HG03280 (cell line): ENCODE results near the gene CNOT3.
"Not testable (repeated sequence)": the region's sequence is repeated elsewhere in the genome, so short reads cannot be mapped to it uniquely, and the experiment has no call there.

ENCODE experiments used
- ATAC-seq: cut with Tn5 transposase; IDR thresholded peaks from one replicate; pipeline ENCODE4 v1.9.1; 2021; ENCODE audit warnings: mild to moderate bottlenecking, moderate library complexity; ENCODE audit not compliant: unreplicated experiment

Gene CNOT3

DNA sequence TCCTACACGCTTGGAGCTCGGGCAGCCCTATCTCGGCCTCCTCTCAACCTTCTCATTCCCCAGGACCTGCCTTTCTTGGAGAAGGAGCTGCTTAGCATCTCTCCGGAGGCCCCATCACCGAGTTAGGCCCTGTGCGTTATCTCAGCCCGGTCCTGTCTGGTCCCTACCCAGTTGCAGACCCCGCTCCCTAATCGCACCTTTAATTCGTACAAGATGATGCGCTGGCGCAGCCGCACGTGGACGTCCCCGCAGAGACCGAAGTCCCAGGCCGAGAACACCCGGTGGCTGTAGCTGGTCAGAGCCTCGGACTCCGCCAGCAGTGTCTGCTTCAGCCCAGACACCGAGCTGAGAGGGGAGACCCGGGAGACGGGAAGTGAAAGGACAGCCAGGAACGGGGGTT, 27.7 kb downstream of the CNOT3 start:
- ATAC-seq = no peak

DNA sequence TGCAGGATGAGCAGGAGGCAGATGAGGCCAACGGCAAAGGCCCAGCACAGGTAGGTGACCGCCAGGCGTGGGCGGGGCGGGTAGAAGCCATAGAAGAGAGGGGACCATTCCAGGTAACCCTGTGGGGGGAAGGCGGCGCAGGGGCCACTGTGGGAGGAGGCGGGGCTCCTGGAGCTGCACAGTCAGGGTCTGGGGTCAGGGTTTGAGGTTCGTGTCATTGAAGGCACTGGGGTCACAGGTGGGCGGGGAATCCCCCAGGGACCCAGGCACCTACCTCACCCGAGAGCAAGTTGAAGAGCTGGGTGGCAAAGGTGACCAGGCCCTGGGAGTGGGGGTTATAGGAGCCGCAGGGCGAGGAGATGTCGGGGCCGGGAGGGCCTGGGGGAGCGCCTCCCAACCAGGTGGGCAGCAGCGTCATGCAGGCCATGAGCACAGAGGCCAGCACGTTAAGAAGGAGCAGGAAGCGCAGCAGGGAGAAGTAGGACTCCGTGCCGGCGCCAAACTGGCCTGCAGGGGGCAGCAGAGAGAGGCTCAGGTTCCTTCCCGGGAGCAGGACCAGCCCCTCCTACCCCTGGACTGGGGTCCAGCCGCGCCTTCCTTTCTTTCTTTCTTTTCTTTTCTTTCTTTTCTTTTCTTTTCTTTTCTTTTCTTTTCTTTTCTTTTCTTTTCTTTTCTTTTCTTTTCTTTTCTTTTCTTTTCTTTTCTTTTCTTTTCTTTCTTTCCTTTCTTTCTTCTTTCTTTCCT, 30.8 kb downstream of the CNOT3 start:
- peak; percentile 48 for ATAC-seq

DNA sequence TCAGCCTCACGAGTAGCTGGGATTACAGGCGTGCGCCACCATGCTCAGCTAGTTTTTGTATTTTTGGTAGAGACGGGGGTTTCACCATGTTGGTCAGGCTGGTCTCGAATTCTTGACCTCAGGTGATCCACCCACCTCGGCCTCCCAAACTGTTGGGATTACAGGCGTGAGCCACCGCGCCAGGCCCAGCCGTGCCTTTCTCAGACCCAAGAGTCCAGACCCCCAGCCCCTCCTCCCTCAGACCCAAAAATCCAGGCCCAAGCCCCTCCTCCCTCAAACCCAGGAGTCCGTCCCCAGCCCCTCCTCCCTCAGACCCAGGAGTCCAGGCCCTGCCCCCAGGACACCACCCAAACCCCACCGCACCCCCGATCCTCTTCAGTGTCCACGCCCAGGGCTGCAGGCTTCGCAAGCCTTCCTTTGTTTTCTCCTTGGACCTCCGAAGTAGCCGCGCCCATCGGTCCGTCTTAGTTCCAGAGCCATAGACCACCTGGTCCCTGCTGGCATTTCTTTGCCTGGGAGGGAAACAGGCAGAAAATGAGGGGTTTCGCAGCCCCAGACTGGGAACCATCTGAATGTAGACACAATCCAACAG, 31.7 kb downstream of the CNOT3 start:
- ATAC-seq = no peak

DNA sequence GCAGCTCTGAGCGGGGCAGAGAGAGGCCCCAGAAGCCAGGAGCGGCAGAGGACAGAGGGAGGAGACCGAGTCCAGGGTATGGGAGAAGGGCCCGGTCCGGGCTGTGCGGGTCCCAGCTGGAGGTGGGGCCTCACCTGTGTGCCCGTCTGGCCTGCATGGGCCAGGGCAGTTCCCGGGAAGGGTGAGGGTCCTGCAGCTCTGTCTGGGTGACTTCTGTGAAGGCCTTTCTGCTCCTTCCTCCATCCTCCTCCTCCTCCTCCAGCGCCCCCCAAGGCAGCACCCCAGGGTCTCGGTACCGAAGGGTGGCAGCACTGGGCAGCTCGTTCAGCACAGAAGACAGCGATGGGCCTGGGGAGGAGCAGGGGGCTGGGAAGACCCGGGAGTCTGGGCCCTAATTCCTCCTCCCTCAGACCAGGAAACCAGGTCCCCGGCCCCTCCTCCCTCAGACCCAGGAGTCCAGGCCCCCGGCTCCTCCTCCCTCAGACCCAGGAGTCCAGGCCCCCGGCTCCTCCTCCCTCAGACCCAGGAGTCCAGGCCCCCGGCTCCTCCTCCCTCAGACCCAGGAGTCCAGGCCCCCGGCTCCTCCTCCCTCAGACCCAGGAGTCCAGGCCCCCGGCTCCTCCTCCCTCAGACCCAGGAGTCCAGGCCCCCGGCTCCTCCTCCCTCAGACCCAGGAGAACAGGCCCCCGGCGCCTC, 34.3 kb downstream of the CNOT3 start:
- not testable (repeated sequence) for ATAC-seq

DNA sequence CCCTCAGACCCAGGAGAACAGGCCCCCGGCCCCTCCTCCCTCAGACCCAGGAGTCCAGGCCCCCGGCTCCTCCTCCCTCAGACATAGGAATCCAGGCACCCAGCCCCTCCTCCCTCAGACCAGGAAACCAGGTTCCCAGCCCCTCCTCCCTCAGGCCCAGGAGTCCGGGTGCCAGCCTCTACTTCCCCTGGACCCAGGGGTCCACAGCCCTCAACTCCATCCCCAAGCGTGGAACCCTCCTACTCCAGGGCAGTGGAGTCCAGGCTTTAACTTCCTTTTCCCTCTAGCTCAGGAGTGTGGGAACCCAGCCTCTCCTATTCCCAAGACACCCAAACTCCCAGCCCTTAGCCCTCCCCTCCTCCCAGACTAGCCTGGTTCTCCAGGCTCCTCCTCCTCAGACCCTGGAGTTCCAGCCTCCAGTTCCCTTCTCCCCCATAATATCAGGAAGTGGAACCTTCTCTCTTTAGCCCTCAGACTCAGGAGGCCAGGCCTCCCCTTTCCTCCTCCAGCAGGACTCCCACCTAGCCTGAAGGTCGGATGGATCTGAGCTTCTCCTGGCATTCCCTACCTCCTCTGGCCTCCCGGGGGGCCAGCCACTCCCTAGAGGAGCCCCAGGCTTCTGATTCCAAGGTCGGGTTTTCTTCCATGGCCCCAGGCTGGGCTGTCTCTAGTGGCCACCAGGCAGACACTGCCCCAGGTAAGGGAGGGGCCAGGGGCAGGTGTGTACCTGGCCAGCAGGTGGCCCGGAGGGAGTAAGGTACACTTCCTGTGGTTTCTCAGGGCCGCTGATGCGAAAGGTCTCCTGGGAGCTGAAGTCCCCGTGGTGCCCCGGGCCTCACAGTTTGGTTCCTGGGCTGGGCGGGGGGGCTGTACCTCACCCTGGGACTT, 35.2 kb downstream of the CNOT3 start, which contains the start of gene TMC4:
Gene TMC4 (minus strand): TSS at position 690 of the 888 bp plus-strand sequence. CDS start 43 bp downstream, at position 647.
- no peak for ATAC-seq

DNA sequence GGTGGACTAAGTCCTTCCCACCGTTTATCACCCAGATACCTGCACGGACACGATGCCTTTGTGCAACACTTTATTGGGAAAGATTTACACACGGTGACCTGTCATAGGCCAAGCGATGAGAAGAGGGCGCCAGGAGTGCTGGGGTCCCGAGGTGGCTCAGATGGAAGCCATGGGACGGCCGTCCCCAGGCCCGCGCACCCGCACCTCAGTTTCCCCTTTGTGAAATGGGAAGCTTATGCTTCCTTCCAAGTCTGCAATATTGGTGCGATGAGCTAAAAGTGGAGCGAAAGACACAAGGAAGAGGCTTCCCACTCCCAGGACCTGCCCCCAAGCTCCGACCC, 35.8 kb downstream of the CNOT3 start:
- ATAC-seq = no peak

DNA sequence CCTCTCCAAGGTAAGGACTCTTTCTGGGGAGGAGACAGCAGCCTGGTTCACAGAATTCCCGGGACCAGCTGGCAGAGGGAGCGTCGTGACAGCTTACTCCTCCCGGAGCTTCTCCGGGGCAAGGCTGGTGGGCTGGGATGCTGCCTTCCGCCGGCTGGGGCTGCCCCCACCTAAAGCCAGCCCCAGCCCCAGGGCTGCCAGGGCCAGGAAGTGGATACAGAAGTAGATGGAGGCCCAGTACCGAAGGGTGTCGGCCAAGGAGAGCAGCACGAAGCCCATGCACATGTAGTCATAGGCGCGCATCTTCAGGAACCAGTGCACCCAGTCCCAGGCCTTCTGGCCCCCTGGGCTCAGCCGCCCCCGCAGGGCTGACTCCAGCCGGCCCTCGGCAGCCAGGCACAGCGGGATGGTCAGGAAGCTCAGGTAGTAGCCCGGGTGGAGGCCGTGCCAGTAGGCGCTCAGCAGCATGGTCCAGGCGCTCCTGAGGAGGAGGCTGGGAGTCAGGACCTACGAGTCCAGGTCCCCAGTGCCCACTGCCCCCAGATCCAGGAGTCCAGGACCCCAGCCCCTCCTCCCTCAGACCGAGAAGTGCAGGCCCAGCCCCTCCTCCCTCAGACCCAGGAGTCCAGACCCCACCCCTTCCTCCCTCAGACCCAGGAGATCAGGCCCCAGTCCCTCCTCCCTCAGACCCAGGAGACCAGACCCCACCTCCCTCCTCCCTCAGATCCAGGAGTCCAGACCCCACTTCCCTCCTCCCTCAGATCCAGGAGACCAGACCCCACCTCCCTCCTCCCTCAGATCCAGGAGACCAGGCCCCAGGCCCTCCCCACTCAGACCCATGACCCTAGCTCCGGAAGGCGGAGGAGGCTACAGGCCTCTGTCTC, 36.6 kb downstream of the CNOT3 start:
- no peak for ATAC-seq

DNA sequence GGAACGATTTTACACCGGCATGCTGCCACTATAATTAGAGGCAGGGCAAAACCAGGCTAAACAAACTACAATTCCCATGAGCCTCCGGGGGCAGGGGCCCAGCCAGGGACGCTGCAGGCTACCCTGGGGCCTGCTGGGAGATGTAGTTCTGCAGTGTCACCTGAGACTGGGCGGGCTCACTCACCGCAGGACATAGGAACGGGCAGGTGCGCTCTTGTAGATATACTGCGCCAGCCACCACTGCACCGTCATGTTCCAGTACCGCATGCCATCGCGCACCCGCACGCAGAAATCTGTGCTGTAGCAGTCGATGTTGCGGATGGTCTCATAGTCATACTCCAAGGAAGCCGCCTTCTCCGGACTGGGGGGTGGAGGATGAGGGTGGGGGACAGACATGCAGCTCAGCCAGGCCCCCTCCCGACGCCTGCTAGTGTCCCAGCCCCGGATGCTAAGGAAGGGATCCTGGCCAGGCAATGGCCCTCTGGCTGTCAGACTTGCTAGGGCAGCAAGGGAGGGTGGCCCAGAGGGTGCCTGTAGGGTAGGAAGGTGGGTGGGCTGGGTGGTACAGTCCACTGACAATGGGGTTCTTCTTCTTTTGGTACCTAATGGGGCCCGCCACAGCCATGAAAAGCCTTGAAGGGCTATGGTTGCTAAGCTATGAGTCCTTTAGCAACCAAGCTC, 41.2 kb downstream of the CNOT3 start:
- no peak for ATAC-seq

DNA sequence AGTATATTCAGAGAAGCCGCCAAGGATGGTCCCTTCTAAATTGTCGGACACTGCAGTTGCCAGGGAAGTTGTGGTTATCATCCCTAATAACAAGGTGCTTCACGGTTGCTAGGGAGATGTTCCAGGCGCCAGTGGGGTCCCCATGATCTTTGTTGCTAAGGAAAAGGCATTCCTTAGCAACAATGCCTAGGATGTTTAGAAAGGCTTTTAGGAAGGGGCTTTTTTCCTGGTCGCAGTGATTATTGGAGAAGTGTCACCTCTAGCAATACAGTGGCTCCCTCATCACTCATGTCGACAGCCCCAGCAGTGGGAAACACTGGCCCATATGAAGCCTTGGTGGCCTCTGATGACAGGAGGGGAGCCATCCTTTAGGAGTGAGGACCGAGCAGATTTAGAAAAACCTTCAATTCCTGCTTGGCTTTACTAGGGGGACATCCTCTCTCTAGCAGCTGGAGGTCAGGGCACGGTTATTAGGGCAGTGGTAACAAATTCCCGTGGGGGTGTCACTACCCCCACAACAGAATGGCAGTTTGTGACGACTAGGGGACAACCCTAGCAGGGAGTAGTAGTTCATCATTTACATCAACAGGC, 41.8 kb downstream of the CNOT3 start:
- no peak for ATAC-seq

DNA sequence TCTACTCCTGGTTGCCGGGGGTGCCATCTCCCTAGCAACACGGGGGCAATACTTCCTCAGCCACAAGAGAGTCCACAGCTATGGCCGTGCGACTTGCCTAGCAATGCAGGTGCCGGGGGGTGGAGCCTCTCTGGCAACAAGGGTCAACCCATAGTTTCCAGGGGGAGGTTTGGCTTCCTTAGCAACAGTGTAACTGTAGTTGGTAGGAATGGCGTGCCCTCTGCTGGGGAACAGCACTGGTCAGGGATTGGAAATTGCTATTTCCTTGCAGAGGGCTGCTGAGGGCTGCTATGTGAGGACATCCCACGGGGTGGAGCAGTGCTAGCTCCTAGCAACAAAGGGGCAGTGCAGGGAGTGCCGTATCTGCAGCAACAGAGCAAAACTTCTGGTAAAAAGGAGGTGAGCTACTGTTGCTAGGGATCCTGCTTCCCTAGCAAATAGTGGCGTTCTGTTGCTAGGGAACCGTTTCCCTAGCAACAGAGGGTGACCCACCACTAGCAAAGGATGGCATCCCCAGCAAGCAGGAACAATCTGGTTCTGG, 42.4 kb downstream of the CNOT3 start:
- ATAC-seq = no peak

DNA sequence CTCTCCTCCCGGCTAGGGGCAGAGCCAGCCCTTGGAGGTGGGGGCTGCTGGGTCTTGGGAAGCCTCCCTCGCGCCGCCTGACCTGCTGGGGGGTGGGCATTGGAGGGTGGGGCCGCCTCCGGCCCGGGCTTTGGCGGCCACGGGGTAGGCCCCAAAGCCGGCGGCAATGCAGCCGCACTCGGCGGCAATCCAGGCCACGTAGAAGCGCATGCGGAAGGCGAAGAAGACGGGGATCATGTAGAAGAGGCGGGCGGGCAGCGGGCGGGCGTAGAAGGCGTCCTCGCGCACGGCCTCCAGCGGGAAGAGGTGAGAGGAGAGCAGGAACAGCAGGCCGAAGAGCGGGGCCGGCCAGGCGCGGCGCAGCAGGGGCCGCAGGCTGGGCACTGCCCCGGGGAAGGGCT, 43.1 kb downstream of the CNOT3 start:
- ATAC-seq = no peak

DNA sequence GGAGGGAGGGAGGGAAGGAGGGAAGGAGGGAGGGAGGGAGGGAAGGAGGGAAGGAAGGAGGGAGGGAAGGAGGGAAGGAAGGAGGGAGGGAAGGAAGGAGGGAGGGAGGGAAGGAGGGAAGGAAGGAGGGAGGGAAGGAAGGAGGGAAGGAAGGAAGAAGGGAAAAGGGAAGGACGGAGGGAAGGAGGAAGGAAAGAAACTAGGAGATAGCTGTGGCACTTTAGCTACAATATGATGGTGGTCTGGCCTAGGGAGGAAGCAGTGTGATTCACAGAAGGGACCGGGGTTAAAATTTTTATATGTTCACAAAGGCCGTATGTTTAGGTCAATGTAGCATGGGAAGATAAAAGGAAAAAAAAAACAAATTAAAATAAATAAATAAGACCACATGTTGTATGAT, 44.3 kb downstream of the CNOT3 start:
- not testable (repeated sequence) for ATAC-seq

DNA sequence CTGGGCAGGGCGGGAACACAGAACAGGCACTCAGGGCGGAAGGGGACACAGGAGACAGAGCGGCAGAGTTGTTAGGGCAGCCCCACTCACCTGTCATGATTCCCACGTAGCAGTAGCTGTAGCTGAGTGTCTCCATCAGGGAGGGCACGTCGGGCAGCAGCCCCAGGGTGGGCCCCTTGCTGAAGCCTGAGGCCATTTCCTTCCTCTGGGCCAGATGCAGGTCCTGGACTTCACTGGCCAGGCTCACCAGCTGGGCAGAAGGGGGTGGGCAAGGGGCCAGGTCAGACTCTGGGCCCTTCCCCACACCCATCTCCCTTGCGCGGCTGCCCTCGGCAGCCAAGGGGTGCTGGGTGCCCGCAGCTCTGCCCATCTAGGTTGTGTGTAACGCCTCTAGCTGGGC, 45.9 kb downstream of the CNOT3 start:
- no peak for ATAC-seq

DNA sequence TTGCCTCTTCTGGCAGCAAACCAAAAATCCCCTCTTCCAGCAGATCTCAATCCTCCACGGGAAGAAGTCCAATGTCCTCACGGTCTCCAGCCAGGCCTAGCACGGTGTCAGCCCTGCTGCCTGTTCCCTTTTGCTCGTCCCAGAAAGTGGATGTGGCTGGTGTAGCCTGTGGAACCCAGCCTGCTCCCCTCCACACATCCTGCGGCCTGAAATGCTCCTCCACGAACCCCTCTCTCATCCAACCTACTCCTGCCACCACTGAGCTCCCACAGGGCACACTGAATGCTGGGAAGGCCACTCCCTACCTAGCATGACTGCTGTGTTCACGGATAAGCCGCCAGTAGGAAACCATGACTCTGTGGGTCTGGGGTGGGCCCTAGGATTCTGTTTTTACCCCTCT, 48.8 kb downstream of the CNOT3 start:
- ATAC-seq = no peak

DNA sequence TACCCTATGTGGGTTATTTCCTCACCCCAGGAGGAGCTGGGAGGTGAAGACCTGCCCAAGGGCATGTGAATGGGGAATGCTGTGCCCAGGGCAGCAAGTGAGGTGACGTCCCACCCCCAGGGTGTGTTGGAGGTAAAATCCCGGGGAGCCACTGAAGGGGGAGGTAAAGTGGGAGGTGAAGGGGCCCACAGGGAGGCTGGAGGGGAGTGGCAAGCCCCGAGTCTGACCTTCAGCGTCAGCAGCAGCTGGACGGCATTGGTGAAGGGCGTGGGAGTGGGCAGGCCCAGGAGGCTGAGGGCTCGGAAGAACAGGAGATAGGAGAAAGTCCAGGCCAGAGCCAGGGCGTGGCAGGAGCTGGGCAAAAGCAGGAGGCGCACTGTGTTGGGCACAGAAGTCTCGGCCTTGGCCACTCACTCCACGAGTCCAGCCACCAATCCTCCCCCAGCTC, 49.4 kb downstream of the CNOT3 start:
- ATAC-seq = no peak

DNA sequence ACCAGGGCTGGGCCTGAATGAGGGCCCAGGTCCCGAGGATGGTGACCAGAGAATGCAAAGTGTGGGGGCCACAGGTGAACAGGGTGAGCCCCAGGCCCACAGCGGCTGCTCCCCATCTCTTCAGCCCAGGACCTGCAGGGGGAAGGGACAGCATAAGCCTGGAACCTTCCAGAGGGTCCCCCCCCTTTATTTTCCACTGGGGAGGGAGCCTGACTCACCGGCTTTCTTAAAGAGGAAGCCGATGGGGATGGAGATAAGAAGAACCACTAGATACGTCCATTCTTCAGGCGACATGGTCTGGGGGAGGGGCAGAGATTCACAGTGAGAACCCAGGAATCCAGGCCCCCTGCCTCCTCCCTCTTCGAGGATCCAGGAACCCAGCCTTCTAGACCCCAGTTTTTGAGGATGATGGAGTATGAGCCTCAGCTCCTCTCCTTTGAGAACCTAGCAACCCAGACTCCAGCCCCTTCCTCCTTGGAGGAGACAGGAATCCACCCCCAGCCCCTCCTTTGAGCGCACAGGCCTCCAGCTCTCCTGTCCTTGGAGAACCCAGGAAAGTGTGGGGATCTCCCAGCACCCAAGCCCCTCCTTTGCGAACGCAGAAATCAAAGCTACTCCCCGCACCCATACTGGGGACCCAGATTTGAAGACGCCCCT, 50.8 kb downstream of the CNOT3 start:
- no peak for ATAC-seq

DNA sequence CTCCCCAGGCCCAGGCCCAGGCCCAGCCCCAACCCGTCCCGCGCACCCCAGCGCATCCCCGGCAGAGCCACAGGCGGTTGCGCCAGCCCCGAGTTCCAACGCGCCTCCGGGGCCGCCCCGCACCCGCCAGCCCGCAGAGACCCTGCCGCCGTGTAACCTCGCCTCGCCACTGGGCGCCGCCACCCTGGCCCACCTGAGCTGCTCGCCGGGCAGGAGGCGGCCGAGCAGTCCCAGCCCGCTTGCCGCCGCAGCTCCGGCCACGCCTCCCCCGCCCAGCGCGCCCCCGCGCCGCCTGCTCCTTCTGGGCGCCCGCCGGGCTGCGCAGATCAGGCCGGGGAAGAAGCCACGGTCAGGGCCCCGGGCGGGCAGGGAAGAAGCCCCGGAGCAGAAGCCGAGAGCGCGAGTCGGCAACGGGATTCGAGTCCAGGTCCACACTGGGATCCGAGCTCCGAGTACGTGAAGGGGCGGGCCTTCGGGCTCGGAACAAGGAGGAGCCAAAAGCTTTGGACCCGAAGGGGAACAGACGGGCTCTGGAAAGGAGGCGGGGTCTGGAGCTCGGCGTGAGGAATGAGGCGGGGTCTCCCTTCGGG, 51.7 kb downstream of the CNOT3 start, which contains the start of gene MBOAT7:
Gene MBOAT7 (minus strand): TSS at position 436 of the 590 bp plus-strand sequence. CDS start 1,072 bp downstream, outside the sequence.
- ATAC-seq = peak; percentile 13
